Astrocyte of the spinal cord (primary cell): ENCODE data around the gene BDKRB1.

Source experiments
- DNase-seq: peaks from one replicate; pipeline ENCODE4 v3.0.0; 2011; ENCODE audit warnings: low read depth, low spot score
- H3K4me3 ChIP-seq: 2 replicates; pipeline ENCODE4 v1.5.1; 2011; ENCODE audit warnings: low read depth, mild to moderate bottlenecking, low read length, moderate library complexity
- in situ Hi-C: cut with HindIII; loops from 2 replicates; pipeline ENCODE4 v1.10.0; 2017; ENCODE audit warnings: low sequenced_read_pairs
- TF ChIP-seq, protein P1 (sequence below): IDR thresholded peaks from 2 replicates; pipeline ENCODE4 v1.5.1; 2012; ENCODE audit warnings: low read depth, mild to moderate bottlenecking, low read length, inconsistent platforms

Gene BDKRB1

DNA sequence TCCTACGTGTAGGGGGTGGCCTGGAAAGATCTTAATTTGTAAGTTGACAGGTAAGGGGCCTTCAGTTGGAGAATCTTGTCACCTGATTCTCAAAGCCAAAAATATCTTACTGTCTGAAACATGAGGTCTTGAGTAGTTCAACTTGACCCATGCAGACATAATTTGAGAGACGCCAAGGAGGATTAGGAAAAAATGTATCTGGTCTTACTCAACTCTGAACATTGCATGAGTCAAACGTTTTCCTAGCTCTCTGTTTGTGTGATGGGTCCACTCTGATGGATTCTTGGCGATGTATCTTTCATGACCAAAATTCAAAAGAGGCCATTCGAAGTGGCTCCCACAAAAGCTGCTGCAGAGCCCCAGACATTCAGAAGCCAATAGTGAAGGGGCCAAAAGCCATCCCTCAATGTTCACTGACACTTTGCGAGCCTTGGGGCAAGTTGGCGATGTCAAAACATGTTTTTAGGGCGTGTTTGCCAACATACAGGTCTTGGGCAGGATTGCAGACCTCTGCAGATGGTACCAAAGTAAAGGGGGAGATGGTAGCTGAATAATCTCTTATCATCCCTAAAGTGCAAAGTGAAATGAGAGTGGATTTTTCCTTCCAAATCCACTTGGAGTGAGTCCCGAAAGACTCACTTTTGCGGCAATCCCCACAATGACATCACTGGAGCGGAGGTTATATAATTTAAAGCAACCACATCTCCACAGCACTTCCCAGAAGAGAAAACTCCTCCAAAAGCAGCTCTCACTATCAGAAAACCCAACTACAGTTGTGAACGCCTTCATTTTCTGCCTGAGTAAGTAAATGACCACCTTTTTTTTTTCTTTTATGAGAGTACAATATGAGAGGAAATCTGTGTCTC is at the start of gene BDKRB1:
TSS of gene BDKRB1 (plus strand) at position 710 of the 866 bp plus-strand sequence. CDS start 7,473 bp downstream, outside the sequence.
- in situ Hi-C loops: no loop called here
- H3K4me3 ChIP-seq: no peak within 1 kb of the TSS
- TF ChIP-seq, protein P1, sequence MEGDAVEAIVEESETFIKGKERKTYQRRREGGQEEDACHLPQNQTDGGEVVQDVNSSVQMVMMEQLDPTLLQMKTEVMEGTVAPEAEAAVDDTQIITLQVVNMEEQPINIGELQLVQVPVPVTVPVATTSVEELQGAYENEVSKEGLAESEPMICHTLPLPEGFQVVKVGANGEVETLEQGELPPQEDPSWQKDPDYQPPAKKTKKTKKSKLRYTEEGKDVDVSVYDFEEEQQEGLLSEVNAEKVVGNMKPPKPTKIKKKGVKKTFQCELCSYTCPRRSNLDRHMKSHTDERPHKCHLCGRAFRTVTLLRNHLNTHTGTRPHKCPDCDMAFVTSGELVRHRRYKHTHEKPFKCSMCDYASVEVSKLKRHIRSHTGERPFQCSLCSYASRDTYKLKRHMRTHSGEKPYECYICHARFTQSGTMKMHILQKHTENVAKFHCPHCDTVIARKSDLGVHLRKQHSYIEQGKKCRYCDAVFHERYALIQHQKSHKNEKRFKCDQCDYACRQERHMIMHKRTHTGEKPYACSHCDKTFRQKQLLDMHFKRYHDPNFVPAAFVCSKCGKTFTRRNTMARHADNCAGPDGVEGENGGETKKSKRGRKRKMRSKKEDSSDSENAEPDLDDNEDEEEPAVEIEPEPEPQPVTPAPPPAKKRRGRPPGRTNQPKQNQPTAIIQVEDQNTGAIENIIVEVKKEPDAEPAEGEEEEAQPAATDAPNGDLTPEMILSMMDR: no peak
- peak; percentile 32 for DNase-seq

DNA sequence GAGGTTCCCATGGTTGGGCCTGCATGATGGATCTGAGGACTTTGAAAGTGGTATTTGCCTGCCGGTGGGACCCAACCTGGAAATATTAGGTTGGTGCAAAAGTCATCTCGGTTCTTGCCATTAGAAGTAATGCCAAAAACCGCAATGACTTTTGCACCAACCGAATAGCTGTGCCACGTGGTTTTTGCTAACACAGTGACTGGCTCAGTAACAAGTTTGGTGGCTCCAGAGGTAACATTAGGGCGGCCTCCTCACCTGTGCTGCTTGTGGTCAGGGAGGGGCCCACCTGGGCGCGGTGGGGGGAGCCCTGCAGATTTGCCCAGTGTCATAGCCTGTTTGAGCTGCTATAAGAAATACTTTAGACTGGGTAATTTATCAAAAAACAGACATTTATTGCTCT is 49.5 kb upstream of the BDKRB1 start:
- no peak overlapping the region for H3K4me3 ChIP-seq
- DNase-seq: no peak
- TF ChIP-seq, protein P1: no peak
- in situ Hi-C loops: no loop called here

DNA sequence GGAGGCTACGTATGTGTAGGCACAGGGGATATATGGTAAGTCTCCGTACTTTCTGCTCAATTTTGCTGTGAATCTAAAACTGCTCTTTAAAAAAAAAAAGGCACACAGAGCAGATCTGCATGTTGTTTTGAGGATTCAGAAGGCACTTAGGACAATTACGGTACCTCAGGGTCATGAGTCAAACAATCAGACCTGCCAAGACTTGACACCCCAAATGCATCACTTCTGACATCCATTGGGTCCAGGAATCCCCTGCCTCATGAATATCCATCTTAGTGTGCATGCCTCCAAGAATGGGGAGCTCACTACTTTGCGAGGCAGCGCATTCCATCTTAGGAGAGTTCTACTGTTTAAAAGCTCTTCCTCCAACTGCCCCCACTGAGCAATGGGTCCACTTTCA is 48.3 kb upstream of the BDKRB1 start:
- in situ Hi-C loops: no loop called here
- no peak overlapping the region for H3K4me3 ChIP-seq
- DNase-seq: no peak
- TF ChIP-seq, protein P1: no peak

DNA sequence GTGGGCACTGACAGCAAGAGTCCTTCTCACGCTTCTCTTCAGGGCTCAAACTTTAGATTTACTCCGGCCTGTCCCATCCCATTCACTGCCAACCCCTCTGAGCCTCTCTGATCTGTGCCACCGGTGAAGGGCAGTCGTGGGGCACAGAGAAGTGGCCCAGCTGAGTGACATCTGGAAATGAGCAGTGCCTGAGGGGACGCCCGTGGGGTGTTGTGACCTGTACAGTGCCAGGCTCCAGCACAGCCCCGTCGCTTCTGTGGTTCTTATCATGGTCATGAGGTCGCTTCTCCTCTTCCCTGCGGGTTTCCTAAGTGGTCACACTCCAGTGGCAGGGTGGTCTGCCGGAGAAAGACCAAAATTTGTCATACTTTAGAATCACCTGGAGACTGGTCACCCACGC is 47.3 kb upstream of the BDKRB1 start:
- H3K4me3 ChIP-seq: no peak overlapping the region
- in situ Hi-C loops: no loop called here
- TF ChIP-seq, protein P1: no peak
- DNase-seq: no peak

DNA sequence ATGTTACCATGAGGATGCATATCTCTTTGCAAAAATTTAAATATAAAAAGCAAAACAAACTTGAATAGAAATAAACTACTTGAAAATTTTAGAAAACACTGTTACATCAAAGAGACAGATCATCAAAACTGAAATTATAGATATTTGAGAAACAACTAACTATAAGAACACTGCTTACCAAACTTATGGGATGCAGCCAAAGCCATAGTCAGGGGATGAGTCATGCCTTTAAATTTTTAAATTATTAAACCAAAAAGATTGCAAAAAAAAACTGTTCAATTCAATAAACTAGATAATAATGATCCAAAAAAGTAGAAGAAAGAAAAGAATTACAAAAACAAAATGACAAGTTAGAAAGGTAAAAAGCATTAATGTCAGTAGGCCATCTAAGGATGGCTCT is 43.9 kb upstream of the BDKRB1 start:
- no peak for DNase-seq
- TF ChIP-seq, protein P1: no peak
- no peak overlapping the region for H3K4me3 ChIP-seq
- in situ Hi-C loops: no loop called here

DNA sequence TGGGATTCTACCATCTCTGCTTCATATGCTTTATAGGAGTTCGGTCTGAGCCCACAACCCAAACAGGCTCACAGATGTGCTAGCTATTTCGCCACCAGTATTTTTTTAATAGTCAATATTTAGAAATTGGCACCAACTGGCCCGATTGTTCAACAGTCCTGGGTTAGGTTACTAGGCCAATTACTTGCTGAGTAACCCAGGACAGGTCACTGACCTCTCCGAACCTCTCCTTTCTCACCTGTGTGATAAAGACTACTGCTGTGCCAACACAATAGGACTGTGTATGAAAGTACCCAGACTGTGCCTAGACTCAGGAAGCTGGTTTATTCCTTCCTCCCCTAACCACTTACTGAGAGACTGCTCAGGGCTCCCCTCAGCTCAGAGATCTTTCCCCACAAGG is 43.1 kb upstream of the BDKRB1 start:
- no peak for DNase-seq
- no peak overlapping the region for H3K4me3 ChIP-seq
- TF ChIP-seq, protein P1: no peak

More for the DNA sequence above, 43.1 kb upstream of the BDKRB1 start:
- in situ Hi-C loops: no loop called here
